ENCODE data around the gene GNAZ. TPM values are rescaled to one million over a fixed set of nuclear protein-coding genes. Genes with fewer than 3 reads are reported as not detected.
"Not testable (repeated sequence)": the region's sequence is repeated elsewhere in the genome, so short reads cannot be mapped to it uniquely, and the experiment has no call there.

GNAZ gene
- total RNA-seq (2014; rRNA removed; shearing (Covaris generic); ENCODE audit: low replicate concordance), result 33.0 and 33.8 TPM in 2 replicates

DNA sequence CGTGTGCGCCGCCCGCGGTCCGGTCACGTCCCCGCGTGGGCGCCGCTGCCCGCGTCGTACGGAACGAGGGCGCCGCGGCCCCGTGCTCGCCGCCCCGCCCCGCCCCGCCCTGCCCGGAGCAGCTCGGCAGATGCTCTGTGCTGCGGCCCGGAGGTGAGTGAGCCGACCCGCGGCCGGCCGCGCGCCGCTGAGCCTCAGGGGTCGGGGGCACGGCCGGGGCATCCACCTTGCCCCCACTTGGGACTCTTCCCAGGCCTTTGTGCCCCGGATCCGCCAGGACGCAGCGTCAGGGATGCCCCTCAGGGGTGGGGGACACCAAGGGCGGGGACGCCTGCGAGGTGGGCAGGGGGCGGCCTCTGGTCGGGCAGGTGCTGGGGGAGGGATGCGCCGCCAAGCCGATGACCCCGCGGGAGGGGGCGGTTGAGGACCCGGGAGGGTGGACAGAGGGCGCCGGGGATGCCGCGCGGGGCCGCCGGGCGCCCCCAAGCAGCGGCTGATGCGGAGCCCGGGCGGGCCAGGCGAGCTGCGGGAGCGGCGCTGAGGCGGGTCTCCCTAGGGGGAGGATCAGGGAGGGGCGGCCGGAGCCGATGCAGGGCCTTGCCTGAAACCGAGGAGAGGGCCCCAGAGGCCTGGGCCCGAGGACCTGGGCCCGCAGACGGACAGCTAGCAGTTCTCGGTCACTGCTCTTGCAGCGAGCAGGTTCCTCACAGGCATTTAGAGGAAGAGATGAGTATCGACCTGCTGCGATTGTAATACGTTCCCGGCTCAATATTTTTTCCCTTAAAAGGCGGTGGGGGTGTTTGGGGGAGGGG lies at the start of gene GNAZ:
Gene GNAZ (plus strand): TSS at position 102 of the 812 bp plus-strand sequence. CDS start 25,177 bp downstream, outside the sequence.
- peak within 1 kb of the TSS; percentile 96 for H3K4me3 ChIP-seq (ENCODE audit: low read length)
- peak within 1 kb of the TSS; percentile 22; the same call in 1 of the 2 replicates for H2AFZ ChIP-seq (ENCODE audit: low read length)

DNA sequence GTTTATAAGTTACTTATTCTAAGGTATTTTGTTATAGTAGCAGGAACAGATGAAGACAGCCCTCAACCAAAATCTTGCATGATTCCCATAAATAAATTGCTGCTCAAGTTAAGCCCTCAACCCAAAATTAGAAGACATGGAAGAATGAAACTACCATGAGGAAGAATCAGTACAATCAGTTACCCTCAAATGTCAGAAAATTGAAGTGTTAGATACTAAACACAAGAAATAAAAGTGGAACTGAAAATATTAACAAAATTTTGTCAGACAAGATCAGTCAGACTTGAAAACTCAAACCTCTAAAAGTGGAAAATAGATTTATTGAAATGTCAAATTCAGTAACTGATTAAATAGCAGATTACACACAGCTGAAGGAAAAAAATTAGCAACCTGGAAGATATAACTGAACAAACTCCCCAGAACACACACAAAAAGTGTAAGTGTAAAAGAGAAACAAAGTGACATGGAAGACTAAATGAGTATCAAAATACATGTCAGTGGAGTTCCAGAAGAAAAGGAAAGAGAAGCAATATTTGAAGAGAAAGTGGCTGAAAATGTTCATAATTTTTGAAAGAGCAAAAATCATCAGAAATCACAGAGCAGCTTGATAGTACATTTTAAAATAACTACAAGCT lies 49.5 kb upstream of the GNAZ start:
- peak; percentile 51 for DNase-seq
- Histone ChIP-seq H3K9ac (ENCODE audit: low read length) (peak overlapping the region; percentile 20), H3K9me3 (ENCODE audit: low read length) (no peaks in the 10 kb centered on the region), H4K20me1 (ENCODE audit: insufficient read depth, low read depth, low read length) (no peaks in the 10 kb centered on the region), H3K4me1 (ENCODE audit: low read length) (peaks cover 11% of the 10 kb centered on the region), H3K36me3 (ENCODE audit: insufficient read depth, low read length) (peaks cover 13% of the 10 kb centered on the region; the same call in 1 of the 2 replicates), H3K4me3 (ENCODE audit: low read length) (no peak overlapping the region), H3K27ac (ENCODE audit: low read length) (peak overlapping the region; percentile 83), H3K79me2 (ENCODE audit: low read length) (peaks cover 11% of the 10 kb centered on the region), H3K4me2 (ENCODE audit: low read depth, low read length, poor library complexity, severe bottlenecking) (no peak overlapping the region), H3K9me2 (replicated peaks; ENCODE audit: insufficient read depth, low read length) (no peaks in the 10 kb centered on the region), H2AFZ (ENCODE audit: low read length) (no peak overlapping the region), H3K27me3 (ENCODE audit: low read length) (no peaks in the 10 kb centered on the region)

More for the DNA sequence above, at the start of gene GNAZ:
- Histone ChIP-seq H3K9me2 (replicated peaks; ENCODE audit: insufficient read depth, low read length) (no peaks in the 10 kb centered on the region), H3K27me3 (ENCODE audit: low read length) (no peaks in the 10 kb centered on the region), H3K4me2 (ENCODE audit: low read depth, low read length, poor library complexity, severe bottlenecking) (peak within 1 kb of the TSS; percentile 83), H3K9ac (ENCODE audit: low read length) (peak within 1 kb of the TSS; percentile 92), H3K36me3 (ENCODE audit: insufficient read depth, low read length) (no peaks in the 10 kb centered on the region), H3K27ac (ENCODE audit: low read length) (peak within 1 kb of the TSS; percentile 14), H3K9me3 (ENCODE audit: low read length) (no peaks in the 10 kb centered on the region), H4K20me1 (ENCODE audit: insufficient read depth, low read depth, low read length) (peaks cover 23% of the 10 kb centered on the region; the same call in 1 of the 2 replicates), H3K79me2 (ENCODE audit: low read length) (peaks cover 47% of the 10 kb centered on the region), H3K4me1 (ENCODE audit: low read length) (peaks cover 67% of the 10 kb centered on the region)
- peak; percentile 79 for DNase-seq

DNA sequence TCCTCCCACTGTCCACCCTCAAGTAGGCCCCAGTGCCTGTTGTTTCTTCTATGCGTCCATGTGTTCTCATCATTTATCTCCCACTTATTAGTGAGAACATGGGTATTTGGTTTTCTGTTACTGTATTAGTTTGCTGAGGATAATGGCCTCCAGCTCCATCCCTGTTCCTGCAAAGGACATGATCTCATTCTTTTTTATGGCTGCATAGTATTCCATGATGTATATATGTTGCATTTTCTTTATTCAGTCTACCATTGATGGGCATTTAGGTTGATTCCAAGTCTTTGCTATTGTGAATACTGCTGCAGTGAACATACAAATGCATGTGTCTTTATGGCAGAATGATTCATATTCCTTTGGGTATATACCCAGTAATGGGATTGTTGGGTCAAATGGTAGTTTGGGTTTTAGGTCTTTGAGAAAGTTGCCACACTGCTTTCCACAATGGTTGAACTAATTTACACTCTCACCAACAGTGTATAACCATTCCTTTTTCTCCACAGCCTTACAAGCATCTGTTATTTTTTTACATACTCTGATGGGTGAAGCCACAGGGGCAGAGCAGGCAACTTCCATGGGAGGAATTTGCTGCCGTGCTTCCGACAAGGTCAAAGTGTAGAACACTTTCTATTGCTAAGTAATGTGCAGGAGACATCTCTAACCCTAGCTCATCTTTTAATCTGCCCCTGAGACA lies 48.5 kb upstream of the GNAZ start:
- not testable (repeated sequence) for H2AFZ ChIP-seq (ENCODE audit: low read length); H4K20me1 ChIP-seq (ENCODE audit: insufficient read depth, low read depth, low read length); DNase-seq; H3K4me2 ChIP-seq (ENCODE audit: low read depth, low read length, poor library complexity, severe bottlenecking); H3K9ac ChIP-seq (ENCODE audit: low read length); H3K9me3 ChIP-seq (ENCODE audit: low read length); H3K27me3 ChIP-seq (ENCODE audit: low read length); H3K4me3 ChIP-seq (ENCODE audit: low read length); H3K9me2 ChIP-seq (replicated peaks; ENCODE audit: insufficient read depth, low read length); H3K27ac ChIP-seq (ENCODE audit: low read length)
- Histone ChIP-seq H3K79me2 (ENCODE audit: low read length) (peaks cover 11% of the 10 kb centered on the region), H3K36me3 (ENCODE audit: insufficient read depth, low read length) (peaks cover 21% of the 10 kb centered on the region; the same call in 1 of the 2 replicates), H3K4me1 (ENCODE audit: low read length) (peaks cover 18% of the 10 kb centered on the region)

DNA sequence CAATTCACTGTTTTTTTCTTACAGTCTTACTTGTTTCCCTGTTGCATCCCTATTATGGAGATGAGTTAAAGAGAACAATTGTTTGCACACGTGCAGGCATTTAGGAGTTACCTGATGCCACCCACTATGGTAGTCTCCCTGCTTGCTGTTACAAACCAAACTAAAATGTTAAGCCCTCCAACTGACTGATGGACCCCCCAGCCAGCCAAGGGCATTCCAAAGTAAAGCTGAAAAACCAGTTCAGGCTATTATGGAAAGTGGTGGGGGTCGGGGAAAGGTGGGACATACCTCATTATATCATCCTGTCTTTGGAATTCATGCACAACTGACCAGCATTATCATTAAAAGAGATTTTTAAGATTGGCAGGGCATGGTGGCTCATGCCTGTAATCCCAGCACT lies 47.0 kb upstream of the GNAZ start:
- Histone ChIP-seq H3K9ac (ENCODE audit: low read length) (no peak overlapping the region), H3K4me2 (ENCODE audit: low read depth, low read length, poor library complexity, severe bottlenecking) (no peak overlapping the region), H3K9me2 (replicated peaks; ENCODE audit: insufficient read depth, low read length) (no peaks in the 10 kb centered on the region), H3K36me3 (ENCODE audit: insufficient read depth, low read length) (peaks cover 22% of the 10 kb centered on the region; the same call in 1 of the 2 replicates), H3K9me3 (ENCODE audit: low read length) (no peaks in the 10 kb centered on the region), H3K27me3 (ENCODE audit: low read length) (no peaks in the 10 kb centered on the region), H3K4me3 (ENCODE audit: low read length) (no peak overlapping the region), H2AFZ (ENCODE audit: low read length) (no peak overlapping the region), H3K27ac (ENCODE audit: low read length) (0 out of 2 replicates have a peak overlapping the region, but pooled peaks have one; percentile 9), H3K79me2 (ENCODE audit: low read length) (peaks cover 16% of the 10 kb centered on the region), H4K20me1 (ENCODE audit: insufficient read depth, low read depth, low read length) (no peaks in the 10 kb centered on the region), H3K4me1 (ENCODE audit: low read length) (peaks cover 27% of the 10 kb centered on the region)
- DNase-seq, result no peak

DNA sequence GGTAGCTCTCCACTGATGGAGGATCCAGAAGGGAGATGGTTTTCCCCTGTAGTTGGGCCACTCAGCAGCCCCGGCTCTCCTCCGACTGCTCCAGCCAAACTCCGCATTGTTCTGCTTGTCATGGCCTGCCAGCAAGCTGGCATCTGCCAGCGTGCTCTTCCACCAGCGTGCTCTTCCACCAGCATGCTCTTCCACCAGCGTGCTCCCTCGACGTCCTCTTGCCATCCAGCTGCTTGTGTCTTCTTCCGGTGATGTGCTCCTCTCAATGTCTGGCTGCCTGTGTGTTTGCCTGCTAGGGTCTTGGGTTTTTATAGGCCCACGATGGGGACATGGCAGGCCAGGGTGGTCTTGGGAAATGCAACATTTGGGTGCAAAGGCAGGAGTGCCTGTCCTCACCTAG lies 43.5 kb upstream of the GNAZ start:
- no peak overlapping the region; the same call in 1 of the 2 replicates for H3K27ac ChIP-seq (ENCODE audit: low read length)
- no peak overlapping the region for H2AFZ ChIP-seq (ENCODE audit: low read length)
- no peaks in the 10 kb centered on the region for H3K9me3 ChIP-seq (ENCODE audit: low read length)
- peaks cover 29% of the 10 kb centered on the region; the same call in 1 of the 2 replicates for H3K36me3 ChIP-seq (ENCODE audit: insufficient read depth, low read length)
- DNase-seq, result no peak
- no peak overlapping the region for H3K4me2 ChIP-seq (ENCODE audit: low read depth, low read length, poor library complexity, severe bottlenecking)
- no peaks in the 10 kb centered on the region for H3K27me3 ChIP-seq (ENCODE audit: low read length)
- no peaks in the 10 kb centered on the region for H3K9me2 ChIP-seq (replicated peaks; ENCODE audit: insufficient read depth, low read length)
- H3K79me2 ChIP-seq (ENCODE audit: low read length), result peaks cover 41% of the 10 kb centered on the region
- no peaks in the 10 kb centered on the region for H4K20me1 ChIP-seq (ENCODE audit: insufficient read depth, low read depth, low read length)
- H3K4me1 ChIP-seq (ENCODE audit: low read length), result peaks cover 37% of the 10 kb centered on the region
- H3K9ac ChIP-seq (ENCODE audit: low read length), result no peak overlapping the region
- no peak overlapping the region for H3K4me3 ChIP-seq (ENCODE audit: low read length)

DNA sequence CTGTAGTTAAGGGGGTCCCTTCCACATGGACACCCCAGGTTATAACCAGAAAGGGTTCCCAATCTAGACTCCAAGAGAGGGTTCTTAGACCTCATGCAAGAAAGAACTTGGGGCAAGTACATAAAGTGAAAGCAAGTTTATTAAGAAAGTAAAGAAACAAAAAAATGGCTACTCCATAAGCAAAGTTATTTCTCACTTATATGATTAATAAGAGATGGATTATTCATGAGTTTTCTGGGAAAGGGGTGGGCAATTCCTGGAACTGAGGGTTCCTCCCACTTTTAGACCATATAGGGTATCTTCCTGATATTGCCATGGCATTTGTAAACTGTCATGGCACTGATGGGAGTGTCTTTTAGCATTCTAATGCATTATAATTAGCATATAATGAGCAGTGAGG lies 42.5 kb upstream of the GNAZ start:
- H3K79me2 ChIP-seq (ENCODE audit: low read length), result peaks cover 50% of the 10 kb centered on the region
- peaks cover 47% of the 10 kb centered on the region for H3K4me1 ChIP-seq (ENCODE audit: low read length)
- not testable (repeated sequence) for H2AFZ ChIP-seq (ENCODE audit: low read length); H3K9ac ChIP-seq (ENCODE audit: low read length); H4K20me1 ChIP-seq (ENCODE audit: insufficient read depth, low read depth, low read length); H3K27me3 ChIP-seq (ENCODE audit: low read length); DNase-seq; H3K9me2 ChIP-seq (replicated peaks; ENCODE audit: insufficient read depth, low read length); H3K4me3 ChIP-seq (ENCODE audit: low read length); H3K9me3 ChIP-seq (ENCODE audit: low read length); H3K4me2 ChIP-seq (ENCODE audit: low read depth, low read length, poor library complexity, severe bottlenecking)
- peaks cover 28% of the 10 kb centered on the region; the same call in 1 of the 2 replicates for H3K36me3 ChIP-seq (ENCODE audit: insufficient read depth, low read length)
- H3K27ac ChIP-seq (ENCODE audit: low read length), result peak overlapping the region; percentile 24; the same call in 1 of the 2 replicates

DNA sequence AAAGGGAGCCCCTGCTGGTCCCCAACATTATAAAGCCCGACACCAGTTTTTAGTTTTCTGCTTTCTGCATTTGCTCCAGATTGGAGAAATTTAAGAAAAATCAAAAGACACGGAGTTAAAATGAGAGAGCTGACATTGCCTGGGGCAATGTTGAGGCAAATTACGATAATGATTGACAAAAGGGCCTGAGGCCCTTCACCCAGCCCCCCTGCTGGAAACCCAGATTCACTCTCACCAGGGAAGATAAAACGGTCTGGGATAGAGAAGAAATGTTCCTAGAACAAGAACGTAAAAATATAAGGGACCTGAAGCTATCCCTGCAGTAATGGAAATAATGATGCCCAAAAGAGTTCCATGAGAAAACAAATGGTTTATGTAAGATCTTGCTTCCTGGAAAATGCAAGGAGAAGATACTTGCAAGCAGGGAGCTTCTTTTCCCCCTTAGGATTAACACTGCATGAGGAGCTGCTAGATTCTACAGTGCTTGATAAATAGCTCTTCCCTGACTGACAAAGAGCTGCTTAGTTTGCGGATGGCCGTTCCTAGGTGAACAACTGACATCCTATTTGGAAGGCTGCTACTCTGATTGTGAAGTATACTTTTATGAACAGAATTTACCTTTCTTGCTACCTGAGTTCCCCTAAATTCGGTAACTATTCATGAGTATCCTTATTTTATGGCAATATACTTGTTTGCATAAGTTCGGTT lies 40.6 kb upstream of the GNAZ start:
- Histone ChIP-seq H3K9me2 (replicated peaks; ENCODE audit: insufficient read depth, low read length) (no peaks in the 10 kb centered on the region), H3K4me2 (ENCODE audit: low read depth, low read length, poor library complexity, severe bottlenecking) (peak overlapping the region; percentile 2), H3K4me3 (ENCODE audit: low read length) (no peak overlapping the region), H3K9ac (ENCODE audit: low read length) (no peak overlapping the region), H3K27me3 (ENCODE audit: low read length) (no peaks in the 10 kb centered on the region), H4K20me1 (ENCODE audit: insufficient read depth, low read depth, low read length) (no peaks in the 10 kb centered on the region), H3K79me2 (ENCODE audit: low read length) (peaks cover 51% of the 10 kb centered on the region), H3K4me1 (ENCODE audit: low read length) (peaks cover 64% of the 10 kb centered on the region), H3K36me3 (ENCODE audit: insufficient read depth, low read length) (peaks cover 19% of the 10 kb centered on the region; the same call in 1 of the 2 replicates), H3K27ac (ENCODE audit: low read length) (peak overlapping the region; percentile 63), H2AFZ (ENCODE audit: low read length) (no peak overlapping the region), H3K9me3 (ENCODE audit: low read length) (no peaks in the 10 kb centered on the region)
- DNase-seq, result no peak

All from Karpas-422 (cell line).